ENCODE results near the gene SHLD2.
"Not testable (repeated sequence)": the region's sequence is repeated elsewhere in the genome, so short reads cannot be mapped to it uniquely, and the experiment has no call there.

SHLD2 gene

GRCh38 chr10:87219370-87219769 lies 124.4 kb downstream of the SHLD2 start:
- not testable (repeated sequence) for FAIRE-seq

GRCh38 chr10:87222789-87223188 lies 127.8 kb downstream of the SHLD2 start:
- not testable (repeated sequence) for FAIRE-seq

GRCh38 chr10:87225148-87225547 lies 130.1 kb downstream of the SHLD2 start, which contains the start of gene NUTM2A:
Gene NUTM2A, plus strand, starts transcription at chr10:87225448. Its CDS starts 383 bp downstream, at chr10:87225831.
- not testable (repeated sequence) for FAIRE-seq

- not testable (repeated sequence) for FAIRE-seq
Observed at GRCh38 chr10:87228247-87228646, 133.2 kb downstream of the SHLD2 start.

- FAIRE-seq = not testable (repeated sequence)
Observed at GRCh38 chr10:87229211-87229610, 134.2 kb downstream of the SHLD2 start.

- not testable (repeated sequence) for FAIRE-seq
Observed at GRCh38 chr10:87234854-87235253, 139.8 kb downstream of the SHLD2 start.

- FAIRE-seq = not testable (repeated sequence)
Observed at GRCh38 chr10:87237244-87237643, 142.2 kb downstream of the SHLD2 start.

- FAIRE-seq = not testable (repeated sequence)
Observed at GRCh38 chr10:87239346-87239808, 144.4 kb downstream of the SHLD2 start.
